Measurements from ENCODE around the gene GREM2. TPM values are rescaled to one million over a fixed set of nuclear protein-coding genes. Genes with fewer than 3 reads are reported as not detected.

The GREM2 gene
- total RNA-seq, 1 experiment from 2014 or later = not detected

- no peak overlapping the region for H3K4me2 ChIP-seq (ENCODE audit: insufficient read depth, insufficient read length, low read length)
- no peaks in the 10 kb centered on the region; the same call in 1 of the 2 replicates for H3K4me1 ChIP-seq (ENCODE audit: insufficient read depth, low read length)
- no peak overlapping the region; a peak in 1 of 7 replicates for H3K27ac Mint-ChIP-seq
- no peak overlapping the region for H4K5ac ChIP-seq (ENCODE audit: insufficient read length, low read depth, low read length)
- no peak overlapping the region for H3K23ac ChIP-seq (ENCODE audit: insufficient read length, low read depth, low read length)
- H3T11ph ChIP-seq (ENCODE audit: low read length) = no peak overlapping the region
- no peaks in the 10 kb centered on the region for H3K36me3 Mint-ChIP-seq (ENCODE audit: insufficient read depth in 1 of 3, low read depth in 3 of 3)
- no peak overlapping the region for H3K18ac ChIP-seq (ENCODE audit: insufficient read length, low read depth, low read length)
- no peak overlapping the region for H4K91ac ChIP-seq (ENCODE audit: insufficient read length, low read depth, low read length)
- H2BK12ac ChIP-seq (ENCODE audit: insufficient read length, low read depth, low read length) = no peak overlapping the region
- no peaks in the 10 kb centered on the region for H3K79me1 ChIP-seq (ENCODE audit: insufficient read depth, low read depth, low read length, poor library complexity, severe bottlenecking)
- H3K27me3 Mint-ChIP-seq (ENCODE audit: low read depth) = no peaks in the 10 kb centered on the region
- H2BK5ac ChIP-seq (ENCODE audit: insufficient read length, low read length) = no peak overlapping the region
- no peak for TF ChIP-seq CTCF (conservative IDR thresholded peaks at IDR 0.05)
- H2BK15ac ChIP-seq (ENCODE audit: low read depth, low read length) = no peak overlapping the region
- DNase-seq = no peak
- no peak overlapping the region for H4K8ac ChIP-seq (replicated peaks; ENCODE audit: insufficient read length, low read depth, low read length)
- no peak overlapping the region for H3K56ac ChIP-seq (ENCODE audit: insufficient read length, low read depth, low read length)
- H2BK20ac ChIP-seq (ENCODE audit: low read depth, low read length, poor library complexity, severe bottlenecking) = no peak overlapping the region
- H3K27me3 ChIP-seq (ENCODE audit: insufficient read depth, low read length) = no peaks in the 10 kb centered on the region
- H3K9me3 ChIP-seq (ENCODE audit: control insufficient read depth, low read depth, low read length) = no peaks in the 10 kb centered on the region
- WGBS (ENCODE audit: extremely low coverage, insufficient read length, low lambda C conversion rate) = no CpG with 5 or more reads among the region's 7 CpGs
- no peak overlapping the region for H3K4ac ChIP-seq (ENCODE audit: low read depth, low read length)
- no peak overlapping the region for H2BK120ac ChIP-seq (ENCODE audit: low read depth, low read length, poor library complexity, severe bottlenecking)
- H2AFZ ChIP-seq (ENCODE audit: low read length) = no peak overlapping the region
- H2AK5ac ChIP-seq (ENCODE audit: insufficient read length, low read length) = no peak overlapping the region
- H3K4me1 Mint-ChIP-seq = peaks cover 13% of the 10 kb centered on the region in 2 experiments
- H3K14ac ChIP-seq (ENCODE audit: insufficient read depth, low read length) = no peak overlapping the region
- H3K9me3 Mint-ChIP-seq = no peaks in the 10 kb centered on the region
- no peak overlapping the region for H3K9ac ChIP-seq (ENCODE audit: extremely low read depth, insufficient read length, low read length)
- no peak overlapping the region for H3K4me3 Mint-ChIP-seq
- no peaks in the 10 kb centered on the region for H4K20me1 ChIP-seq (ENCODE audit: control insufficient read depth, insufficient read depth, insufficient read length)
- no peaks in the 10 kb centered on the region for H3K79me2 ChIP-seq (ENCODE audit: insufficient read depth, low read length)
- no peak overlapping the region for H3K27ac ChIP-seq (ENCODE audit: insufficient read length, low read depth, low read length)
- H3K23me2 ChIP-seq (ENCODE audit: insufficient read length, low read depth, low read length, poor library complexity, severe bottlenecking) = no peaks in the 10 kb centered on the region
Measured at GRCh38 chr1:240462766-240463395, 149.1 kb downstream of the GREM2 start.
